BJ (cell line): ENCODE measurements around the gene TAOK1. TPM values are rescaled to one million over a fixed set of nuclear protein-coding genes. Genes with fewer than 3 reads are reported as not detected.

ENCODE experiments used
- CTCF ChIA-PET: fragments of 350-600 bp; formaldehyde crosslinking; extraction: SDS; loops from one replicate; lab custom pipeline; 2021; ENCODE audit warnings: antibody characterized with exemption, inconsistent platforms; lab: Yijun Ruan, JAX
- POLR2A ChIA-PET: fragments of 300-600 bp; sonication (Branson Sonifier 250); formaldehyde crosslinking; extraction: SDS; loops from one replicate; lab custom pipeline; 2021; ENCODE audit warnings: antibody characterized with exemption; lab: Charles Lee
- DNase-seq: peaks from one replicate; pipeline ENCODE4 v3.0.0-alpha.2; 2011; ENCODE audit warnings: low read depth
- H3K27me3 ChIP-seq: 2 replicates; pipeline ENCODE4 v1.6.0; 2011; ENCODE audit warnings: low read length; ENCODE audit not compliant: control insufficient read depth, insufficient read depth
- H3K36me3 ChIP-seq: 2 replicates; pipeline ENCODE4 v1.5.1; 2011; ENCODE audit warnings: low read length; ENCODE audit not compliant: control insufficient read depth, insufficient read depth
- H3K4me3 ChIP-seq: 2 replicates; pipeline ENCODE4 v1.5.1; 2011; ENCODE audit warnings: low read depth, mild to moderate bottlenecking, control low read depth, low read length
- CTCF ChIP-seq: IDR thresholded peaks from 2 replicates; pipeline ENCODE4 v1.5.1; 2011; ENCODE audit warnings: low read depth, mild to moderate bottlenecking, control low read depth, inconsistent platforms, low read length, moderate library complexity; ENCODE audit not compliant: insufficient read depth
- polyA plus RNA-seq: library from polyadenylated mRNA; depleted of rRNA; stranded (reverse); fragments of >200 nt; gene quantifications from 2 replicates; pipeline ENCODE4 v1.2.3, GENCODE V29; 2011

The TAOK1 gene
- polyA plus RNA-seq, 1 experiment = 9.1 TPM

GRCh38 chr17:29570521-29570920 lies 180.4 kb downstream of the TAOK1 start:
- DNase-seq = no peak
- CTCF ChIA-PET = interaction anchor here (1.1 to 6.3 kb wide), 5 partner anchors 9 to 200 kb away, joined by 3 to 36 read pairs (median 4); no protein-coding TSS in a partner anchor
- TF ChIP-seq CTCF = no peak
- Histone ChIP-seq H3K27me3 (no peaks in the 10 kb centered on the region), H3K4me3 (no peak overlapping the region), H3K36me3 (peaks cover 7% of the 10 kb centered on the region)
- POLR2A ChIA-PET = no interaction called here

- POLR2A ChIA-PET = no interaction called here
- TF ChIP-seq CTCF = no peak
- H3K4me3 ChIP-seq = no peak overlapping the region
- peaks cover 15% of the 10 kb centered on the region for H3K36me3 ChIP-seq
- H3K27me3 ChIP-seq = no peaks in the 10 kb centered on the region
- CTCF ChIA-PET = interaction anchor here (1.1 to 6.7 kb wide), 8 partner anchors 8 to 360 kb away, joined by 3 to 59 read pairs (median 4); no protein-coding TSS in a partner anchor
- DNase-seq = no peak
Observed at GRCh38 chr17:29571486-29571882, 181.3 kb downstream of the TAOK1 start.

- Histone ChIP-seq H3K36me3 (peaks cover 19% of the 10 kb centered on the region), H3K4me3 (peak overlapping the region; percentile 23), H3K27me3 (no peaks in the 10 kb centered on the region)
- DNase-seq = no peak
- CTCF ChIA-PET = interaction anchor here (0.8 to 6.7 kb wide), 24 partner anchors 7 to 359 kb away, joined by 3 to 59 read pairs (median 4); partner anchors contain the start of gene CORO6
- POLR2A ChIA-PET = no interaction called here
- peak; percentile 9; the same call in 1 of the 2 replicates for TF ChIP-seq CTCF
Observed at GRCh38 chr17:29571883-29572681, 181.9 kb downstream of the TAOK1 start.

GRCh38 chr17:29572691-29573557 lies 182.8 kb downstream of the TAOK1 start:
- DNase-seq = no peak
- peaks cover 23% of the 10 kb centered on the region for H3K36me3 ChIP-seq
- POLR2A ChIA-PET = no interaction called here
- peak overlapping the region; percentile 23 for H3K4me3 ChIP-seq
- no peaks in the 10 kb centered on the region for H3K27me3 ChIP-seq
- CTCF ChIA-PET = interaction anchor here (0.8 to 6.7 kb wide), 26 partner anchors 8 to 521 kb away, joined by 3 to 59 read pairs (median 4); partner anchors contain the start of gene CORO6
- peak; percentile 65 for TF ChIP-seq CTCF

GRCh38 chr17:29573558-29573869 lies 183.4 kb downstream of the TAOK1 start:
- Histone ChIP-seq H3K27me3 (no peaks in the 10 kb centered on the region), H3K36me3 (peaks cover 25% of the 10 kb centered on the region), H3K4me3 (no peak overlapping the region)
- no peak for DNase-seq
- no peak for TF ChIP-seq CTCF
- CTCF ChIA-PET = interaction anchor here (1.0 to 6.7 kb wide), 18 partner anchors 9 to 520 kb away, joined by 3 to 59 read pairs (median 6); no protein-coding TSS in a partner anchor
- POLR2A ChIA-PET = no interaction called here
